OCI-LY1 (cell line): ENCODE data around the gene WDR35.

ENCODE experiments used
- EZH2 ChIP-seq: fragments of 200-600 bp; sonication (generic), shearing (Covaris generic); IDR thresholded peaks from 2 replicates; pipeline ENCODE4 v1.8.0; 2017; ENCODE audit warnings: borderline replicate concordance, mixed run types, mild to moderate bottlenecking, antibody characterized with exemption, low read length, moderate library complexity, mixed read lengths
- TF ChIP-seq, protein P1 (sequence below): fragments of 200-600 bp; sonication (generic), shearing (Covaris generic); IDR thresholded peaks from 2 replicates; pipeline ENCODE4 v1.5.1; 2017; ENCODE audit warnings: mild to moderate bottlenecking, antibody characterized with exemption, low read length, moderate library complexity, mixed read lengths

DNA sequence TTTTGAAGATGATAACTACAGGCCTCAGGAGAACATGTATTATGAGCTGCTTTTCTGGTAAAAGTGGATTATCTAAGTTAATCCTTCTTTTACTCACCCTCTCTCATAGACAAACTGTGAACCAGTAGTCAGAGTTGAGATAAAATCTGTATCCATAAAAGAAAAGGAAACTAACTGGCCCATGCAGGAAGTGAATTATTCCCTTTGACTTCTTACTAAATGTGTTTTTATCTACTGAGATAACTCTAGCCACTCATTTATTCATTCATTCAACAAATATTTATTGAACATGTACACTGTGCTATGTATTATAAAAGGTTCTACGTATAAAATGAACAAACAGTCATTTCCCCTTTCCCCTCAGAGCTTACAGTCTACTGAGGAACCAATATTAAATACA lies 10.0 kb downstream of the WDR35 start:
- TF ChIP-seq EZH2 = no peak
- TF ChIP-seq, protein P1, sequence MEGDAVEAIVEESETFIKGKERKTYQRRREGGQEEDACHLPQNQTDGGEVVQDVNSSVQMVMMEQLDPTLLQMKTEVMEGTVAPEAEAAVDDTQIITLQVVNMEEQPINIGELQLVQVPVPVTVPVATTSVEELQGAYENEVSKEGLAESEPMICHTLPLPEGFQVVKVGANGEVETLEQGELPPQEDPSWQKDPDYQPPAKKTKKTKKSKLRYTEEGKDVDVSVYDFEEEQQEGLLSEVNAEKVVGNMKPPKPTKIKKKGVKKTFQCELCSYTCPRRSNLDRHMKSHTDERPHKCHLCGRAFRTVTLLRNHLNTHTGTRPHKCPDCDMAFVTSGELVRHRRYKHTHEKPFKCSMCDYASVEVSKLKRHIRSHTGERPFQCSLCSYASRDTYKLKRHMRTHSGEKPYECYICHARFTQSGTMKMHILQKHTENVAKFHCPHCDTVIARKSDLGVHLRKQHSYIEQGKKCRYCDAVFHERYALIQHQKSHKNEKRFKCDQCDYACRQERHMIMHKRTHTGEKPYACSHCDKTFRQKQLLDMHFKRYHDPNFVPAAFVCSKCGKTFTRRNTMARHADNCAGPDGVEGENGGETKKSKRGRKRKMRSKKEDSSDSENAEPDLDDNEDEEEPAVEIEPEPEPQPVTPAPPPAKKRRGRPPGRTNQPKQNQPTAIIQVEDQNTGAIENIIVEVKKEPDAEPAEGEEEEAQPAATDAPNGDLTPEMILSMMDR = no peak
